IPS-NIHi11 (cell line): ENCODE measurements around the gene ACBD6.

Source experiments
- DNase-seq: peaks from one replicate; pipeline ENCODE4 v3.0.0; 2012; ENCODE audit warnings: mixed read lengths, low spot score

Gene ACBD6

DNA sequence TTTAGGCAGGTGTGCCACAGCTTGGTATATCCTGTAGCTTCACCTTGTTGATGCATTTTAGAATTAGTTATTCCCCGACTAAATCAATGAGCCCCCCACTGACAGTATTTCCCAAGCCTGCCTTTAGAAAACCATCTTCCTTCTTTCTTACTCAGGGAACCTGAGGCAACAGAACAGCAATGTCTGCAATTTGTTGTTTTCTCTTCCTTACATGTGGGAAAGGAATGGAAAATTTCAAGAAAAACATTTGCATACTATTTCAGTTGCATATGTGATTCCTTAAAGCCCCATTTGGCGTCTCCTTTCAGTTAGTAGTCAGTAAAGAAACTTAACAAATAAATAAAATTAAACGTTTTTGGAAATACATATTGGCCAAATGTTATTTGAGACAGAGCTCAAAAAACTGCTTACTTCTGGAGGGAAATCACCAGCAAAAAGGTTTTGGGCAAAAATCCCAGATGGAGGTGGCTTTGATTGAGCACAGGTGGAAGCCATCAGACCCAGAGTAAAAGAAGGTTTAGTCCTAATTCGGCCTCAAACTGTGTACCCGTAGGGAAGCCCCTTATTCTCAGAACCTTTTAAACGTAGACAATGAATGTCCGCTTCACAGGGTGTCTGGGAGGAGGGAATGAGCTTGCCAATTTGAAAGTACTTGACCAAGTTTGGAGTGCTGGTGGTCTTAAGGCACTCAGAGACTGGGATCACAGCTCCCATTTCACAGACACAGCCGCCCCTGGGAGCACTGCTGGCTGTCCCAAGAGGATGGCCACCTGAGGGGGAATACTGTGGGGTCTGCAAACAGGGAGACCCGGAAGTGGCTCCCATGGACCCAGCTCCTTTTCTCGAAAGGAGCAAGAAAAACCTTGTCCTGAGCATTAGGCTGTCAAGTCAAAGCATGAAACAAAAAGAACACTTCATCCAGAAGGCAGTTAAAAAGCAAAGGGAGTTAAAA, 263.0 kb downstream of the ACBD6 start:
- DNase-seq, result no peak

DNA sequence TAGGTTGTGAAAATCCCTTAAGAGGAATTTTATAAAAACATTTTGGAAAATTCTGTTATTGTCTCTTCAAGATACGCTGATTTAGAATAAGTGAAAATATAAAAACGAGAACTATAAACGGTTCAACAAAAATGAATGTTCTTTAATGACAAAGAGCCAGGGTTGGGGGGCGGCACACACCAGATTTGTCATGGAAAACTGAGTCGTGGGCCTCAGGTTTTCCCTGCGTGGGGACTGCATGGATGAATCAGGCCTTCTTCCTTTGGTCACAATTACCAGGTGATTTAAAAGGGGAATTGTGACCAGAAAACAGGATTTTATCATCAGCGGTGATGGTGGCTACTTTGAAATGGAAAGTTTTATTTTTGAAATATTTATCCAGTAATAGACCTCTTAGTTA, 263.7 kb downstream of the ACBD6 start:
- no peak for DNase-seq
